SK-N-SH treated with all-trans-retinoic acid at 6 μM for 48 hours (cell line): ENCODE measurements around the gene NGB.

Experiments
- ATAC-seq: fragments of 200-7000 bp; cut with Tn5 transposase; 3 replicates; pipeline ENCODE4 v1.9.1; 2020; ENCODE audit warnings: mild to moderate bottlenecking, moderate library complexity
- ARNTL ChIP-seq: fragments of 450-650 bp; formaldehyde crosslinking; IDR thresholded peaks from 2 replicates; pipeline ENCODE4 v1.5.0; 2020; ENCODE audit warnings: low read depth, mild to moderate bottlenecking, moderate library complexity, borderline replicate concordance
- BACH2 ChIP-seq: fragments of 250-450 bp; sonication (Bioruptor Pico); IDR thresholded peaks from 2 replicates; pipeline ENCODE4 v1.9.0; 2021; ENCODE audit warnings: mild to moderate bottlenecking, borderline replicate concordance
- CSDC2 ChIP-seq: fragments of 250-450 bp; sonication (Bioruptor Pico); IDR thresholded peaks from 2 replicates; pipeline ENCODE4 v1.5.0; 2020; ENCODE audit warnings: mild to moderate bottlenecking, moderate library complexity
- GLIS3 ChIP-seq: fragments of 250-450 bp; sonication (Bioruptor Pico); IDR thresholded peaks from 2 replicates; pipeline ENCODE4 v1.5.0; 2020; ENCODE audit warnings: mild to moderate bottlenecking, moderate library complexity
- ISL1 ChIP-seq: fragments of 250-450 bp; sonication (Bioruptor Pico); IDR thresholded peaks from 2 replicates; pipeline ENCODE4 v2.1.2; 2022; ENCODE audit warnings: mild to moderate bottlenecking, moderate library complexity
- OSR1 ChIP-seq: fragments of 250-450 bp; sonication (Bioruptor Pico); IDR thresholded peaks from 2 replicates; pipeline ENCODE4 v1.8.0; 2022; ENCODE audit warnings: moderate library complexity, mild to moderate bottlenecking, inconsistent platforms
- PPARA ChIP-seq: fragments of 250-450 bp; sonication (Bioruptor Pico); IDR thresholded peaks from 2 replicates; pipeline ENCODE4 v1.5.0; 2020; ENCODE audit warnings: mild to moderate bottlenecking, borderline replicate concordance
- SNAI2 ChIP-seq: fragments of 250-450 bp; sonication (Bioruptor Pico); IDR thresholded peaks from 2 replicates; pipeline ENCODE4 v1.5.0; 2020; ENCODE audit warnings: mild to moderate bottlenecking, moderate library complexity
- TOX ChIP-seq: fragments of 250-450 bp; sonication (Bioruptor Pico); IDR thresholded peaks from 2 replicates; pipeline ENCODE4 v1.8.0; 2021; ENCODE audit warnings: mild to moderate bottlenecking, moderate library complexity, borderline replicate concordance
- ZC3H10 ChIP-seq: fragments of 250-450 bp; sonication (Bioruptor Pico); IDR thresholded peaks from 2 replicates; pipeline ENCODE4 v1.5.1; 2021; ENCODE audit warnings: mild to moderate bottlenecking, moderate library complexity
- ZFP3 ChIP-seq: fragments of 250-450 bp; sonication (Bioruptor Pico); IDR thresholded peaks from 2 replicates; pipeline ENCODE4 v1.5.0; 2020; ENCODE audit warnings: mild to moderate bottlenecking, moderate library complexity
- ZFP30 ChIP-seq: fragments of 450-650 bp; formaldehyde crosslinking; IDR thresholded peaks from 2 replicates; pipeline ENCODE4 v1.5.0; 2022; ENCODE audit warnings: mild to moderate bottlenecking, moderate library complexity
- ZNF8 ChIP-seq: fragments of 450-650 bp; formaldehyde crosslinking; IDR thresholded peaks from 2 replicates; pipeline ENCODE4 v1.5.0; 2020; ENCODE audit warnings: mild to moderate bottlenecking, moderate library complexity
- TF ChIP-seq, protein P1 (sequence below): fragments of 250-450 bp; sonication (Bioruptor Pico); IDR thresholded peaks from 2 replicates; pipeline ENCODE4 v1.8.0; 2020; ENCODE audit warnings: mild to moderate bottlenecking, moderate library complexity, borderline replicate concordance
- TF ChIP-seq, protein P2 (sequence below): fragments of 250-450 bp; sonication (Bioruptor Pico); IDR thresholded peaks from 2 replicates; pipeline ENCODE4 v1.5.0; 2020; ENCODE audit warnings: mild to moderate bottlenecking, moderate library complexity
- TF ChIP-seq, protein P3 (sequence below): fragments of 250-450 bp; sonication (Bioruptor Pico); IDR thresholded peaks from 2 replicates; pipeline ENCODE4 v1.8.0; 2021; ENCODE audit warnings: low read depth, mild to moderate bottlenecking, moderate library complexity, borderline replicate concordance
- TF ChIP-seq, protein P4 (sequence below): fragments of 250-450 bp; sonication (Bioruptor Pico); IDR thresholded peaks from 2 replicates; pipeline ENCODE4 v1.5.1; 2020; ENCODE audit warnings: low read depth, mild to moderate bottlenecking, moderate library complexity

The NGB gene

DNA sequence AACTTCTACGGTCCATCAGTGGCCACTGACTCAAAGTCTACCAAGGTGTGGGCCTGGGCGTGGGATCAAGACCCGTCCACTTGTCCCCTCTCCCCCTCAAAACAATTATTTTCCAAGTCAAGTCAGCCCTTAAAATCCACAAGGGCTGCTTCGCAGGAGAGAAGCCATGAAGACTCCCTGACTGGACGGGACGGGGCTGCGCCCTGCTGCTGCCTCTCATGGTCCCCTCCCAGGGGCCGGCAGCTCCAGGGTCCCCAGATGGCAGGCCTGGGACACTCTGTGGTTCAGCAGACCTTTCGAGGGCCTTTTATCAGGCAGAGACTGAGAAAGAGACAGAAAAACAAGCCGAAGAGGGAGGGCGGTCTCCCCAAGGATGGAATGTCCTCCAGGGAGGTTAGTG lies 10.8 kb downstream of the NGB start:
- TF ChIP-seq, protein P1, sequence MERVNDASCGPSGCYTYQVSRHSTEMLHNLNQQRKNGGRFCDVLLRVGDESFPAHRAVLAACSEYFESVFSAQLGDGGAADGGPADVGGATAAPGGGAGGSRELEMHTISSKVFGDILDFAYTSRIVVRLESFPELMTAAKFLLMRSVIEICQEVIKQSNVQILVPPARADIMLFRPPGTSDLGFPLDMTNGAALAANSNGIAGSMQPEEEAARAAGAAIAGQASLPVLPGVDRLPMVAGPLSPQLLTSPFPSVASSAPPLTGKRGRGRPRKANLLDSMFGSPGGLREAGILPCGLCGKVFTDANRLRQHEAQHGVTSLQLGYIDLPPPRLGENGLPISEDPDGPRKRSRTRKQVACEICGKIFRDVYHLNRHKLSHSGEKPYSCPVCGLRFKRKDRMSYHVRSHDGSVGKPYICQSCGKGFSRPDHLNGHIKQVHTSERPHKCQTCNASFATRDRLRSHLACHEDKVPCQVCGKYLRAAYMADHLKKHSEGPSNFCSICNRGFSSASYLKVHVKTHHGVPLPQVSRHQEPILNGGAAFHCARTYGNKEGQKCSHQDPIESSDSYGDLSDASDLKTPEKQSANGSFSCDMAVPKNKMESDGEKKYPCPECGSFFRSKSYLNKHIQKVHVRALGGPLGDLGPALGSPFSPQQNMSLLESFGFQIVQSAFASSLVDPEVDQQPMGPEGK (CRISPR knock-in tag) = no peak
- TF ChIP-seq ZFP30 (CRISPR knock-in tag) (no peak), ZNF8 (CRISPR knock-in tag) (no peak), TOX (no peak), OSR1 (CRISPR knock-in tag) (no peak), CSDC2 (CRISPR knock-in tag) (no peak)
- no peak for ATAC-seq

DNA sequence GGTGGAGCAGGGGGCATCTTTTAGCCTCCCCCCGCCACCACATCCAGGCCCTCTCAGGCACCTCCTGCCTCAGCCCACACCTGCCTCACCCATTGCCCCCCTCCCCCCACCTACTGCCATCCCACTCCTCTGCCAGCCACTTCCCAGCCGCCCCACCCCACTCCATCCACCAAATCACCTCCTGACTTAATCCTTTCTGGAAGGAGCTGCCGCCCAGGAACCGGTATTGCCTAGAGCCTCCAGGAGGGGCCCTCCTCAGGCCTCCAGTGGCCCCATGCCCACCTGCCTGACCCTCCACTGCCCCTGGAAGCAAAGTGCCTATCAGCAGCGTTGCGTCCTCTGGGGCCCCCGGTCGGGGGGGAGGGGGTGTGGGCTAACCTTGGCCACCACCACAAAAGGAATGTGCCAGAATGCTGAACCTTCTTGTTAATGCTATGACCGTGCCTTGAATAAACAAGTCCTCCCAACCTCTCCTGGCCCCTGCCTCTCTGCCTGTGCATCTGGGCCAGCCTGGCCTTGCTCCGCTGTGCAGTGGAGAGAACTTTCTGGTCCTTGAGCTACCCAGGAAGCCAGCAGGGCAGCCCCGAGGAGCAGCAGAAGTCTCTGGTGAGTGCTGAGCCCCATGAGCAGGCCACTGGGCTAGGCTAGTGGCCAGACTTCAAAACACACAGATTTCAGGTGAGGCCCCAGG lies 11.8 kb downstream of the NGB start:
- ATAC-seq = no peak
- TF ChIP-seq, protein P2, sequence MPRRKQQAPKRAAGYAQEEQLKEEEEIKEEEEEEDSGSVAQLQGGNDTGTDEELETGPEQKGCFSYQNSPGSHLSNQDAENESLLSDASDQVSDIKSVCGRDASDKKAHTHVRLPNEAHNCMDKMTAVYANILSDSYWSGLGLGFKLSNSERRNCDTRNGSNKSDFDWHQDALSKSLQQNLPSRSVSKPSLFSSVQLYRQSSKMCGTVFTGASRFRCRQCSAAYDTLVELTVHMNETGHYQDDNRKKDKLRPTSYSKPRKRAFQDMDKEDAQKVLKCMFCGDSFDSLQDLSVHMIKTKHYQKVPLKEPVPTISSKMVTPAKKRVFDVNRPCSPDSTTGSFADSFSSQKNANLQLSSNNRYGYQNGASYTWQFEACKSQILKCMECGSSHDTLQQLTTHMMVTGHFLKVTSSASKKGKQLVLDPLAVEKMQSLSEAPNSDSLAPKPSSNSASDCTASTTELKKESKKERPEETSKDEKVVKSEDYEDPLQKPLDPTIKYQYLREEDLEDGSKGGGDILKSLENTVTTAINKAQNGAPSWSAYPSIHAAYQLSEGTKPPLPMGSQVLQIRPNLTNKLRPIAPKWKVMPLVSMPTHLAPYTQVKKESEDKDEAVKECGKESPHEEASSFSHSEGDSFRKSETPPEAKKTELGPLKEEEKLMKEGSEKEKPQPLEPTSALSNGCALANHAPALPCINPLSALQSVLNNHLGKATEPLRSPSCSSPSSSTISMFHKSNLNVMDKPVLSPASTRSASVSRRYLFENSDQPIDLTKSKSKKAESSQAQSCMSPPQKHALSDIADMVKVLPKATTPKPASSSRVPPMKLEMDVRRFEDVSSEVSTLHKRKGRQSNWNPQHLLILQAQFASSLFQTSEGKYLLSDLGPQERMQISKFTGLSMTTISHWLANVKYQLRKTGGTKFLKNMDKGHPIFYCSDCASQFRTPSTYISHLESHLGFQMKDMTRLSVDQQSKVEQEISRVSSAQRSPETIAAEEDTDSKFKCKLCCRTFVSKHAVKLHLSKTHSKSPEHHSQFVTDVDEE (CRISPR knock-in tag) = no peak
- TF ChIP-seq SNAI2 (CRISPR knock-in tag) = no peak
- TF ChIP-seq OSR1 (CRISPR knock-in tag) = no peak
- no peak for TF ChIP-seq ZNF8 (CRISPR knock-in tag)
- TF ChIP-seq, protein P3, sequence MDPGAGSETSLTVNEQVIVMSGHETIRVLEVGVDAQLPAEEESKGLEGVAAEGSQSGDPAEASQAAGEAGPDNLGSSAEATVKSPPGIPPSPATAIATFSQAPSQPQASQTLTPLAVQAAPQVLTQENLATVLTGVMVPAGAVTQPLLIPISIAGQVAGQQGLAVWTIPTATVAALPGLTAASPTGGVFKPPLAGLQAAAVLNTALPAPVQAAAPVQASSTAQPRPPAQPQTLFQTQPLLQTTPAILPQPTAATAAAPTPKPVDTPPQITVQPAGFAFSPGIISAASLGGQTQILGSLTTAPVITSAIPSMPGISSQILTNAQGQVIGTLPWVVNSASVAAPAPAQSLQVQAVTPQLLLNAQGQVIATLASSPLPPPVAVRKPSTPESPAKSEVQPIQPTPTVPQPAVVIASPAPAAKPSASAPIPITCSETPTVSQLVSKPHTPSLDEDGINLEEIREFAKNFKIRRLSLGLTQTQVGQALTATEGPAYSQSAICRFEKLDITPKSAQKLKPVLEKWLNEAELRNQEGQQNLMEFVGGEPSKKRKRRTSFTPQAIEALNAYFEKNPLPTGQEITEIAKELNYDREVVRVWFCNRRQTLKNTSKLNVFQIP (CRISPR knock-in tag) = no peak
- no peak for TF ChIP-seq TOX
- no peak for TF ChIP-seq ZFP3 (CRISPR knock-in tag)
- TF ChIP-seq, protein P1 (CRISPR knock-in tag) = no peak
- TF ChIP-seq PPARA (CRISPR knock-in tag) = no peak

DNA sequence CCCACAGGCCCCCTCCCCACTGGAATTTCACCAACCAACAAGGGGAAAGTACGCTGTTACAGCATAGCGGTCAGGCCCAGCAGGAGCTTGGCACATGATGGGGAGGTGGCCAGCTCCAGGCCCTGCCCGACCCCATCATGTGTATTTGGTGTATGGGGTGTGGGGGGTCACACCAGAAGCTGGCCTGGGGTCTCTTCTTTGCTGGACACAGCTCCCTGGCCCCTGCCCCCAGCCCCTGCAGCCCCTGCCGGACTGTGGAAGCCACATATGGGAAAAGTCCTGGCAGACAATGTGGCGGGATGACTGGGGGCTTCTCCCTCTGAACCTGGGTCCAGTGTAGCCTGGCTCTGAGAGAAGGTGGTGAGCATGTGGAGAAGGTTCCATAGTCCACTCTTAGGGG lies 12.4 kb downstream of the NGB start:
- no peak for ATAC-seq
- no peak for TF ChIP-seq ISL1 (CRISPR knock-in tag)
- no peak for TF ChIP-seq GLIS3 (CRISPR knock-in tag)
- TF ChIP-seq ARNTL (CRISPR knock-in tag) = no peak
- TF ChIP-seq, protein P3 (CRISPR knock-in tag) = no peak
- TF ChIP-seq PPARA (CRISPR knock-in tag) = no peak
- no peak for TF ChIP-seq SNAI2 (CRISPR knock-in tag)
- no peak for TF ChIP-seq TOX
- no peak for TF ChIP-seq BACH2 (CRISPR knock-in tag)

DNA sequence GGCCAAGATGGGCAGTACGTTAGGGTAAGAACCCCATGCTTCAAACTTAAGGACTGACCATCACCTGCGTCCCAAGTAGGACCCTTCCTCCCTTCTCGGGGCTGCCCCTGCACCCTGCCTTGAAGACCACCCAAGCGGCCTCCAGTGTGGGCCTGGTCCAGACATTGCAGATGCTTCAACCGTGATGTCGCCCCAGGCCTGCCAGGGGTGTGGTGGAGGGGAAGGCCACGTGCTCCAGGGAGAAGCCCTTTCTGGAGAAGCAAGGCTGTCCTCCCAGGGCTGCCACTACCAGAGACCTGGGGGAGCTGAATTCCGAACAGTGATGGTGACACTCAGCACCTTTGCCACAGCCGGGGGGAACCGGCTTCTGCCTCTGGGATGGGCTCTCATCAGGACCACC lies 13.3 kb downstream of the NGB start:
- no peak for ATAC-seq
- TF ChIP-seq ARNTL (CRISPR knock-in tag) = no peak
- no peak for TF ChIP-seq OSR1 (CRISPR knock-in tag)
- TF ChIP-seq, protein P2 (CRISPR knock-in tag) = no peak
- TF ChIP-seq ZNF8 (CRISPR knock-in tag) = no peak
- TF ChIP-seq, protein P3 (CRISPR knock-in tag) = no peak
- TF ChIP-seq, protein P4, sequence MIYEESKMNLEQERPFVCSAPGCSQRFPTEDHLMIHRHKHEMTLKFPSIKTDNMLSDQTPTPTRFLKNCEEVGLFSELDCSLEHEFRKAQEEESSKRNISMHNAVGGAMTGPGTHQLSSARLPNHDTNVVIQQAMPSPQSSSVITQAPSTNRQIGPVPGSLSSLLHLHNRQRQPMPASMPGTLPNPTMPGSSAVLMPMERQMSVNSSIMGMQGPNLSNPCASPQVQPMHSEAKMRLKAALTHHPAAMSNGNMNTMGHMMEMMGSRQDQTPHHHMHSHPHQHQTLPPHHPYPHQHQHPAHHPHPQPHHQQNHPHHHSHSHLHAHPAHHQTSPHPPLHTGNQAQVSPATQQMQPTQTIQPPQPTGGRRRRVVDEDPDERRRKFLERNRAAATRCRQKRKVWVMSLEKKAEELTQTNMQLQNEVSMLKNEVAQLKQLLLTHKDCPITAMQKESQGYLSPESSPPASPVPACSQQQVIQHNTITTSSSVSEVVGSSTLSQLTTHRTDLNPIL (CRISPR knock-in tag) = no peak
- TF ChIP-seq GLIS3 (CRISPR knock-in tag) = no peak
- TF ChIP-seq ZC3H10 (CRISPR knock-in tag) = no peak
- TF ChIP-seq ZFP30 (CRISPR knock-in tag) = no peak
